HepG2 (cell line): Measurements from ENCODE around the gene TTC9. TPM values are rescaled to one million over a fixed set of nuclear protein-coding genes. Genes with fewer than 3 reads are reported as not detected.

Experiments
- ATAC-seq: fragments of 200-7000 bp; cut with Tn5 transposase; 3 replicates; pipeline ENCODE4 v1.9.1; 2020; ENCODE audit warnings: mild to moderate bottlenecking, moderate library complexity
- BruUV-seq: library from RNA; stranded (reverse); fragments of 400-500 nt; replicated peaks from 2 replicates; lab custom pipeline; 2021; lab: Mats Ljungman, UMichigan
- CTCF ChIA-PET: fragments of 300-600 bp; formaldehyde crosslinking; extraction: SDS; loops from one replicate; lab custom pipeline; 2021; ENCODE audit warnings: low total read pairs, inconsistent platforms, low intra/inter-chr PET ratio; lab: Yijun Ruan, JAX
- POLR2A ChIA-PET: fragments of 350-600 bp; sonication (Branson Sonifier 250); formaldehyde crosslinking; loops from one replicate; lab custom pipeline; 2020; ENCODE audit warnings: antibody characterized with exemption, inconsistent platforms; lab: Yijun Ruan, JAX
- DNase-seq: peaks from one replicate; pipeline ENCODE4 v3.0.0-alpha.2; 2015; ENCODE audit warnings: low spot score
- FAIRE-seq: peaks from 3 replicates; lab custom pipeline; 2011; peaks lifted over from hg19 to GRCh38; lab: Jason Lieb, UNC
- H2AFZ ChIP-seq: one replicate; pipeline ENCODE4 v1.6.1; 2011; ENCODE audit warnings: low read length, inconsistent platforms
- H3K27ac ChIP-seq: fragments of 300-600 bp; 3 replicates; pipeline ENCODE4 v1.8.0; 2011; ENCODE audit warnings: mixed run types, mild to moderate bottlenecking, mixed read lengths, low read length, inconsistent platforms; ENCODE audit not compliant: insufficient read depth; ENCODE audit errors: extremely low read length
- H3K27me3 ChIP-seq, 2 experiments: fragments of 200-600 bp in 1 of 2; 2 replicates in 1 of 2; 3 replicates in 1 of 2; pipeline versions ENCODE4 v1.6.0 to v1.8.0; 2011; ENCODE audit warnings: low read length in 2 of 2, mild to moderate bottlenecking in 2 of 2, moderate library complexity in 2 of 2, inconsistent platforms in 1 of 2; ENCODE audit not compliant: insufficient read depth in 2 of 2, control insufficient read depth in 1 of 2
- H3K36me3 ChIP-seq, 2 experiments: fragments of 200-600 bp in 1 of 2; replicated peaks in 1 of 2; 2 replicates in 1 of 2; 3 replicates in 1 of 2; pipeline versions ENCODE4 v1.5.1 to v1.8.0; 2011; ENCODE audit warnings: low read length in 2 of 2, inconsistent platforms in 1 of 2; ENCODE audit not compliant: insufficient read depth in 2 of 2, control insufficient read depth in 1 of 2
- H3K4me1 ChIP-seq: 2 replicates; pipeline ENCODE4 v1.5.1; 2012; ENCODE audit warnings: low read length, inconsistent platforms; ENCODE audit not compliant: insufficient read depth
- H3K4me2 ChIP-seq: 2 replicates; pipeline ENCODE4 v1.6.0; 2011; ENCODE audit warnings: low read depth, low read length, inconsistent platforms
- H3K4me3 ChIP-seq, 3 experiments: fragments of 200-600 bp in 1 of 3; sonication (generic), shearing (Covaris generic) in 1 of 3; replicated peaks in 1 of 3; 2 replicates each; pipeline ENCODE4 v1.5.1; 2011 to 2016; ENCODE audit warnings: low read length in 3 of 3, inconsistent platforms in 2 of 3, low read depth in 2 of 3, mild to moderate bottlenecking in 2 of 3, control low read depth in 1 of 3, mixed read lengths in 1 of 3; ENCODE audit not compliant: insufficient read depth in 1 of 3
- H3K79me2 ChIP-seq: one replicate; pipeline ENCODE4 v1.6.1; 2011; ENCODE audit warnings: low read length, inconsistent platforms; ENCODE audit not compliant: insufficient read depth
- H3K9ac ChIP-seq: 2 replicates; pipeline ENCODE4 v1.6.0; 2011; ENCODE audit warnings: mild to moderate bottlenecking, low read depth, low read length, inconsistent platforms; ENCODE audit not compliant: insufficient read depth
- H3K9me3 ChIP-seq: 2 replicates; pipeline ENCODE4 v1.5.1; 2012; ENCODE audit warnings: mild to moderate bottlenecking, low read length
- H4K20me1 ChIP-seq: 2 replicates; pipeline ENCODE4 v1.6.0; 2011; ENCODE audit warnings: inconsistent platforms, mild to moderate bottlenecking, low read length, moderate library complexity; ENCODE audit not compliant: insufficient read depth
- ETV6 ChIP-seq: sonication (generic); formaldehyde crosslinking; conservative IDR thresholded peaks from 2 replicates; pipeline ENCODE4 v1.4.0; 2020; ENCODE audit warnings: missing genetic modification reagents
- FOXJ3 ChIP-seq: sonication (generic); formaldehyde crosslinking; IDR thresholded peaks from 2 replicates; pipeline ENCODE4 v1.4.0; 2020; ENCODE audit warnings: missing genetic modification reagents, mild to moderate bottlenecking, borderline replicate concordance
- FOXK1 ChIP-seq: sonication (generic); formaldehyde crosslinking; IDR thresholded peaks from 2 replicates; pipeline ENCODE4 v1.4.0; 2020; ENCODE audit warnings: low read depth, missing genetic modification reagents, borderline replicate concordance
- JARID2 ChIP-seq: sonication (generic); formaldehyde crosslinking; IDR thresholded peaks from 2 replicates; pipeline ENCODE4 v1.8.1; 2023; ENCODE audit warnings: missing genetic modification reagents, inconsistent platforms; ENCODE audit not compliant: insufficient replicate concordance
- KMT2A ChIP-seq: sonication (generic); formaldehyde crosslinking; IDR thresholded peaks from 2 replicates; pipeline ENCODE4 v1.4.0; 2020; ENCODE audit warnings: missing genetic modification reagents
- MZF1 ChIP-seq: sonication (generic); formaldehyde crosslinking; IDR thresholded peaks from 2 replicates; pipeline ENCODE4 v1.8.1; 2023; ENCODE audit warnings: mild to moderate bottlenecking, missing genetic modification reagents, borderline replicate concordance
- PHF8 ChIP-seq: sonication (generic); formaldehyde crosslinking; IDR thresholded peaks from 2 replicates; pipeline ENCODE4 v1.5.0; 2020; ENCODE audit warnings: missing genetic modification reagents
- POLR2AphosphoS5 ChIP-seq: IDR thresholded peaks from 2 replicates; pipeline ENCODE4 v1.6.1; 2012; ENCODE audit warnings: low read depth, low read length
- RBFOX2 ChIP-seq: fragments of 200-400 bp; formaldehyde crosslinking; IDR thresholded peaks from 2 replicates; pipeline ENCODE4 v1.6.1; 2017; ENCODE audit warnings: low read depth, mild to moderate bottlenecking, low read length
- RCOR2 ChIP-seq: IDR thresholded peaks from 2 replicates; pipeline ENCODE4 v1.6.1; 2016; ENCODE audit warnings: missing biosample characterization, missing genetic modification reagents
- ZBTB39 ChIP-seq: sonication (generic); formaldehyde crosslinking; IDR thresholded peaks from 2 replicates; pipeline ENCODE4 v1.5.0; 2020; ENCODE audit warnings: missing genetic modification reagents
- ZHX1 ChIP-seq: sonication (generic); formaldehyde crosslinking; IDR thresholded peaks from 2 replicates; pipeline ENCODE4 v1.8.1; 2022; ENCODE audit warnings: low read depth, mild to moderate bottlenecking, missing genetic modification reagents
- ZNF414 ChIP-seq: sonication (generic); formaldehyde crosslinking; IDR thresholded peaks from 2 replicates; pipeline ENCODE4 v1.5.0; 2020; ENCODE audit warnings: missing genetic modification reagents
- ZNF703 ChIP-seq: sonication (generic); formaldehyde crosslinking; IDR thresholded peaks from 2 replicates; pipeline ENCODE4 v1.5.1; 2020; ENCODE audit warnings: missing genetic modification reagents, mild to moderate bottlenecking, moderate library complexity, borderline replicate concordance
- ZNF770 ChIP-seq: sonication (generic); formaldehyde crosslinking; IDR thresholded peaks from 2 replicates; pipeline ENCODE4 v1.5.0; 2020; ENCODE audit warnings: mild to moderate bottlenecking, missing genetic modification reagents
- WGBS: methylation state at CpG from one replicate; pipeline ENCODE4 v1.1.6; 2017; ENCODE audit warnings: low lambda C conversion rate; 5-methylcytosine and 5-hydroxymethylcytosine counted together
- in situ Hi-C: cut with HindIII; loops from 2 replicates; pipeline ENCODE4 v1.10.0; 2017; ENCODE audit warnings: low pct_unique_long_range_greater_than_20kb; ENCODE audit not compliant: extremely low pct_ligation_motif_present
- intact Hi-C: fragments of 100-400 bp; cut with micrococcal nuclease; formaldehyde crosslinking; loops from one replicate; pipeline ENCODE4 v1.10.0; 2022; ENCODE audit not compliant: unreplicated experiment
- polyA plus RNA-seq, 8 experiments: library from polyadenylated mRNA; depleted of rRNA in 3 of 8; stranded (reverse) in 7 of 8; unstranded in 1 of 8; fragments of >200 nt; fragmentation: Illumina TruSeq in 4 of 8; extraction: Trizol in 4 of 8; gene quantifications; 2 replicates each; pipeline versions ENCODE4 v1.2.1 to v1.2.3, GENCODE V29; 2011 to 2016; ENCODE audit warnings: low read depth in 4 of 8, missing spikeins in 1 of 8, mixed read lengths in 1 of 8; ENCODE audit not compliant: insufficient read depth in 1 of 8
- total RNA-seq, 5 experiments: library from RNA; depleted of rRNA; stranded (reverse); fragments of >200 nt; fragmentation: Illumina TruSeq; extraction: Trizol; gene quantifications; 2 replicates each; pipeline ENCODE4 v1.2.3, GENCODE V29; 2016; ENCODE audit warnings: low read depth in 1 of 5

TTC9 gene
- total and polyA plus RNA-seq, 2 of the 13 experiments (the other 11 are each of a cell fraction or from before 2014, with no cell fraction given) = 0.13 to 0.30 TPM

- no peaks in the 10 kb centered on the region for H4K20me1 ChIP-seq
- no peaks in the 10 kb centered on the region for H3K79me2 ChIP-seq
- H3K4me2 ChIP-seq = no peak overlapping the region
- H3K27me3 ChIP-seq = peaks cover 9 to 35% of the 10 kb centered on the region in 2 experiments
- WGBS = 68% methylated on average over 3 of the region's 5 CpGs
- CTCF ChIA-PET = no interaction called here
- BruUV-seq = no TSS peak
- no peak overlapping the region for H3K9ac ChIP-seq
- TF ChIP-seq ZNF770 (CRISPR knock-in tag) (no peak), ZNF414 (CRISPR knock-in tag) (no peak), ZBTB39 (CRISPR knock-in tag) (no peak), RCOR2 (CRISPR knock-in tag) (no peak), KMT2A (CRISPR knock-in tag) (no peak), RBFOX2 (no peak), ETV6 (CRISPR knock-in tag) (no peak), MZF1 (no peak), ZHX1 (CRISPR knock-in tag) (no peak), ZNF703 (CRISPR knock-in tag) (no peak), FOXK1 (no peak), JARID2 (CRISPR knock-in tag) (no peak), PHF8 (CRISPR knock-in tag) (no peak), POLR2AphosphoS5 (no peak), FOXJ3 (no peak)
- TF ChIP-seq, all 625 proteins: peak for 0
- H3K36me3 ChIP-seq = no peaks in the 10 kb centered on the region
- no peak overlapping the region for H2AFZ ChIP-seq
- ATAC-seq (no peak), DNase-seq (no peak), FAIRE-seq (no peak)
- no peaks in the 10 kb centered on the region for H3K9me3 ChIP-seq
- POLR2A ChIA-PET = no interaction called here
- H3K27ac ChIP-seq = no peak overlapping the region
- H3K4me3 ChIP-seq = no peak overlapping the region
- in situ Hi-C loops (loop anchor here (5.0 kb wide), 1 partner anchor 68 kb away; no protein-coding TSS in a partner anchor), intact Hi-C loops (loop anchor here (5.0 kb wide), 1 partner anchor 163 kb away; the partner anchor contains the start of gene MAP3K9)
- H3K4me1 ChIP-seq = peaks cover 12% of the 10 kb centered on the region; the same call in 1 of the 2 replicates
Observed at GRCh38 chr14:70643967-70644366, 2.3 kb downstream of the TTC9 start.
